OCI-LY3 (cell line): ENCODE results near the gene LZTFL1.

Source experiments
- H2AFZ ChIP-seq: fragments of 200-600, 300-600 bp; shearing (Covaris generic); 2 replicates; pipeline ENCODE4 v1.6.0; 2014; ENCODE audit warnings: antibody characterized with exemption, low read depth, low read length
- H3K27ac ChIP-seq: fragments of 200-600, 300-600 bp; sonication (generic); 2 replicates; pipeline ENCODE4 v1.5.1; 2014; ENCODE audit warnings: mild to moderate bottlenecking, low read length, moderate library complexity, mixed read lengths
- H3K27me3 ChIP-seq: fragments of 200-600, 300-600 bp; sonication (generic); 2 replicates; pipeline ENCODE4 v1.6.1; 2014; ENCODE audit warnings: low read depth, low read length, mixed read lengths
- H3K36me3 ChIP-seq: fragments of 200-600, 300-600 bp; sonication (generic); replicated peaks from 2 replicates; pipeline ENCODE3; 2014; ENCODE audit warnings: low read depth, low read length, mixed read lengths
- H3K4me1 ChIP-seq: fragments of 300-600, 200-600 bp; sonication (generic); 2 replicates; pipeline ENCODE4 v1.6.1; 2014; ENCODE audit warnings: low read length, mixed read lengths
- H3K4me2 ChIP-seq: fragments of 200-600, 300-600 bp; sonication (generic); 2 replicates; pipeline ENCODE4 v1.6.1; 2014; ENCODE audit warnings: low read length, mixed read lengths
- H3K4me3 ChIP-seq: fragments of 300-600, 200-600 bp; sonication (generic); 2 replicates; pipeline ENCODE4 v1.5.1; 2014; ENCODE audit warnings: antibody characterized with exemption, mild to moderate bottlenecking, low read length, moderate library complexity
- H3K79me2 ChIP-seq: fragments of 300-600, 200-600 bp; shearing (Covaris generic); 2 replicates; pipeline ENCODE4 v1.6.1; 2014; ENCODE audit warnings: mild to moderate bottlenecking, low read length, mixed read lengths
- H3K9ac ChIP-seq: fragments of 300-600, 200-600 bp; shearing (Covaris generic); 2 replicates; pipeline ENCODE4 v1.6.0; 2014; ENCODE audit warnings: mild to moderate bottlenecking, low read length, moderate library complexity
- H3K9me3 ChIP-seq: fragments of 200-600, 300-600 bp; shearing (Covaris generic); 2 replicates; pipeline ENCODE4 v1.6.1; 2014; ENCODE audit warnings: low read length, mixed read lengths; ENCODE audit not compliant: insufficient read depth
- H4K20me1 ChIP-seq: fragments of 200-600, 300-600 bp; sonication (generic); 2 replicates; pipeline ENCODE4 v1.6.1; 2016; ENCODE audit warnings: low read length, mixed read lengths; ENCODE audit not compliant: insufficient read depth
- CTCF ChIP-seq: fragments of 200-600, 300-600 bp; sonication (generic); IDR thresholded peaks from 2 replicates; pipeline ENCODE4 v1.5.1; 2014; ENCODE audit warnings: antibody characterized with exemption, low read length, low read depth
- EZH2phosphoT487 ChIP-seq: fragments of 200-600 bp; shearing (Covaris generic); IDR thresholded peaks from 2 replicates; pipeline ENCODE4 v1.6.1; 2018; ENCODE audit warnings: antibody characterized with exemption, mixed run types, low read depth

Gene LZTFL1

DNA sequence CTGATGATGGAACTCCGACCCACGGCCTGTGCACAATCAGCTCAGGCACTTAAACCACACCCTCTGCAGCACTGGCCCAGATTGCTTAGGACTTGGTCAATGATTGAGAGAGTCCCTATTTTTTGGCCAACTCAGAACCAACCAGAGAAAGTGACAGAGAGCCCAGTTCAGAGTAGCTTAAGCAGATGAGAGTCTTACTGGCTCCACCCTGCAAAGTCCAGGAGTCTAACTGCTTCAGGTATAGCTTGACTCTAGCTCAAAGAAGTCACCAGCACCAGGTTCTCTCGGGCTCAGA, 65.7 kb downstream of the LZTFL1 start:
- Histone ChIP-seq H3K27ac (no peak overlapping the region), H4K20me1 (no peaks in the 10 kb centered on the region), H3K36me3 (no peaks in the 10 kb centered on the region), H3K79me2 (no peaks in the 10 kb centered on the region), H3K4me1 (no peaks in the 10 kb centered on the region), H2AFZ (no peak overlapping the region), H3K9ac (no peak overlapping the region), H3K9me3 (no peaks in the 10 kb centered on the region), H3K27me3 (peaks cover 34% of the 10 kb centered on the region), H3K4me2 (no peak overlapping the region), H3K4me3 (no peak overlapping the region)
- TF ChIP-seq EZH2phosphoT487 (no peak), CTCF (no peak)

GRCh38 chr3:45775571-45776300, 66.2 kb downstream of the LZTFL1 start:
- TF ChIP-seq CTCF (no peak), EZH2phosphoT487 (no peak)
- no peaks in the 10 kb centered on the region for H3K9me3 ChIP-seq
- no peaks in the 10 kb centered on the region for H3K36me3 ChIP-seq
- H3K4me2 ChIP-seq: no peak overlapping the region
- no peaks in the 10 kb centered on the region for H3K79me2 ChIP-seq
- H3K4me3 ChIP-seq: no peak overlapping the region
- H3K4me1 ChIP-seq: no peaks in the 10 kb centered on the region
- H3K9ac ChIP-seq: no peak overlapping the region
- H4K20me1 ChIP-seq: no peaks in the 10 kb centered on the region
- H3K27ac ChIP-seq: no peak overlapping the region
- H2AFZ ChIP-seq: no peak overlapping the region
- H3K27me3 ChIP-seq: peaks cover 38% of the 10 kb centered on the region

GRCh38 chr3:45774581-45775521, 67.1 kb downstream of the LZTFL1 start:
- H3K36me3 ChIP-seq: no peaks in the 10 kb centered on the region
- H2AFZ ChIP-seq: no peak overlapping the region
- peaks cover 47% of the 10 kb centered on the region for H3K27me3 ChIP-seq

More at GRCh38 chr3:45774581-45775521, 67.1 kb downstream of the LZTFL1 start:
- Histone ChIP-seq H3K27ac (no peak overlapping the region), H3K9me3 (no peaks in the 10 kb centered on the region), H3K4me3 (no peak overlapping the region), H3K9ac (no peak overlapping the region), H3K4me2 (no peak overlapping the region), H3K4me1 (no peaks in the 10 kb centered on the region), H4K20me1 (no peaks in the 10 kb centered on the region), H3K79me2 (no peaks in the 10 kb centered on the region)
- no peak for TF ChIP-seq EZH2phosphoT487
- no peak for TF ChIP-seq CTCF
